H1 (cell line): ENCODE results near the gene SUSD6. TPM values are rescaled to one million over a fixed set of nuclear protein-coding genes. Genes with fewer than 3 reads are reported as not detected.
A peak's percentile ranks its signal among the peaks of the same experiment; 100 is the strongest.

ENCODE experiments used
- CTCF ChIA-PET: fragments of 300-600 bp; sonication (Branson Sonifier 250); formaldehyde crosslinking; loops from one replicate; lab custom pipeline; 2021; ENCODE audit not compliant: partially characterized antibody; lab: Charles Lee
- POLR2A ChIA-PET: fragments of 300-600 bp; sonication (Branson Sonifier 250); formaldehyde crosslinking; loops from one replicate; lab custom pipeline; 2021; ENCODE audit warnings: inconsistent platforms; ENCODE audit not compliant: partially characterized antibody; lab: Charles Lee
- DNase-seq, 2 experiments: peaks; one replicate each; pipeline versions ENCODE4 v3.0.0 to v3.0.0-alpha.2; 2010 to 2022; ENCODE audit warnings: low spot score in 2 of 2, low read depth in 1 of 2, mixed read lengths in 1 of 2
- FAIRE-seq: peaks from 2 replicates; lab custom pipeline; 2011; peaks lifted over from hg19 to GRCh38; lab: Jason Lieb, UNC
- H2AFZ ChIP-seq: 2 replicates; pipeline ENCODE4 v1.8.1; 2012; ENCODE audit warnings: low read length, inconsistent platforms
- H2AK5ac ChIP-seq: 2 replicates; pipeline ENCODE4 v1.6.1; 2013; ENCODE audit warnings: low read depth, low read length
- H2BK120ac ChIP-seq: replicated peaks from 2 replicates; pipeline ENCODE3; 2013; ENCODE audit warnings: low read depth, low read length, inconsistent platforms
- H2BK12ac ChIP-seq: 2 replicates; pipeline ENCODE4 v1.6.1; 2013; ENCODE audit warnings: low read depth, low read length
- H2BK15ac ChIP-seq: 2 replicates; pipeline ENCODE4 v1.6.1; 2013; ENCODE audit warnings: low read length
- H2BK20ac ChIP-seq: 2 replicates; pipeline ENCODE4 v1.6.1; 2013; ENCODE audit warnings: low read length
- H2BK5ac ChIP-seq: 2 replicates; pipeline ENCODE4 v1.6.1; 2013; ENCODE audit warnings: low read depth, low read length
- H3K14ac ChIP-seq: 2 replicates; pipeline ENCODE4 v1.6.1; 2013; ENCODE audit warnings: inconsistent platforms; ENCODE audit not compliant: insufficient read length
- H3K18ac ChIP-seq: 2 replicates; pipeline ENCODE4 v1.6.1; 2013; ENCODE audit warnings: low read length; ENCODE audit errors: extremely low read depth
- H3K23ac ChIP-seq: 2 replicates; pipeline ENCODE4 v1.6.1; 2013; ENCODE audit warnings: inconsistent platforms; ENCODE audit not compliant: insufficient read length
- H3K23me2 ChIP-seq: 2 replicates; pipeline ENCODE4 v1.6.1; 2013; ENCODE audit warnings: low read depth, low read length
- H3K27ac ChIP-seq: 2 replicates; pipeline ENCODE4 v1.6.1; 2011; ENCODE audit warnings: low read depth, low read length, inconsistent platforms
- H3K27me3 ChIP-seq, 4 experiments: replicated peaks in 1 of 4; 1 replicate in 1 of 4; 2 replicates in 3 of 4; pipeline versions ENCODE4 v1.6.1 to v1.8.1; 2011 to 2013; ENCODE audit warnings: low read length in 3 of 4, mild to moderate bottlenecking in 3 of 4, inconsistent platforms in 2 of 4, mixed read lengths in 2 of 4, moderate library complexity in 1 of 4; ENCODE audit not compliant: control insufficient read depth in 3 of 4, insufficient read depth in 3 of 4; ENCODE audit errors: extremely low read depth in 1 of 4
- H3K36me3 ChIP-seq, 4 experiments: 2 replicates each; pipeline versions ENCODE4 v1.6.1 to v1.8.1; 2011 to 2013; ENCODE audit warnings: mild to moderate bottlenecking in 4 of 4, low read length in 3 of 4, moderate library complexity in 2 of 4, control low read depth in 1 of 4, inconsistent platforms in 1 of 4; ENCODE audit not compliant: insufficient read depth in 4 of 4, control insufficient read depth in 2 of 4
- H3K4ac ChIP-seq: replicated peaks from 2 replicates; pipeline ENCODE3; 2013; ENCODE audit warnings: low read length, low read depth, mixed read lengths, inconsistent platforms; ENCODE audit not compliant: insufficient read length
- H3K4me1 ChIP-seq, 4 experiments: replicated peaks in 1 of 4; 1 replicate in 1 of 4; 2 replicates in 3 of 4; pipeline versions ENCODE4 v1.6.1 to v1.8.1; 2011 to 2013; ENCODE audit warnings: low read length in 3 of 4, inconsistent platforms in 2 of 4, mixed read lengths in 1 of 4; ENCODE audit not compliant: insufficient read depth in 4 of 4, control insufficient read depth in 3 of 4
- H3K4me2 ChIP-seq, 2 experiments: 2 replicates each; pipeline versions ENCODE4 v1.6.1 to v1.8.1; 2011 to 2013; ENCODE audit warnings: low read depth in 2 of 2, low read length in 2 of 2, control low read depth in 1 of 2, inconsistent platforms in 1 of 2, mild to moderate bottlenecking in 1 of 2; ENCODE audit not compliant: insufficient read depth in 1 of 2
- H3K4me3 ChIP-seq, 4 experiments: fragments of 200-600, 300-600 bp in 1 of 4; sonication (generic), shearing (Covaris generic), sonication (Bioruptor Twin) in 1 of 4; 2 replicates each; pipeline versions ENCODE4 v1.5.1 to v1.8.1; 2011 to 2016; ENCODE audit warnings: low read length in 4 of 4, low read depth in 3 of 4, control low read depth in 2 of 4, inconsistent platforms in 2 of 4, mild to moderate bottlenecking in 2 of 4, mixed read lengths in 1 of 4, moderate library complexity in 1 of 4; ENCODE audit not compliant: insufficient read depth in 2 of 4; ENCODE audit errors: extremely low read depth in 1 of 4
- H3K56ac ChIP-seq: replicated peaks from 2 replicates; pipeline ENCODE3; 2013; ENCODE audit warnings: low read depth, mild to moderate bottlenecking, mixed read lengths, low read length, inconsistent platforms; ENCODE audit not compliant: insufficient read length
- H3K79me1 ChIP-seq: 2 replicates; pipeline ENCODE4 v1.6.1; 2013; ENCODE audit warnings: low read depth, low read length, control low read depth
- H3K79me2 ChIP-seq, 2 experiments: 2 replicates each; pipeline versions ENCODE4 v1.6.1 to v1.8.1; 2012 to 2013; ENCODE audit warnings: low read length in 2 of 2, mild to moderate bottlenecking in 2 of 2, inconsistent platforms in 1 of 2; ENCODE audit not compliant: insufficient read depth in 2 of 2, control insufficient read depth in 1 of 2
- H3K9ac ChIP-seq, 4 experiments: replicated peaks in 1 of 4; 1 replicate in 1 of 4; 2 replicates in 3 of 4; pipeline versions ENCODE4 v1.6.1 to v1.8.1; 2011 to 2013; ENCODE audit warnings: low read depth in 3 of 4, low read length in 3 of 4, control low read depth in 2 of 4, mild to moderate bottlenecking in 2 of 4, moderate library complexity in 2 of 4, inconsistent platforms in 1 of 4; ENCODE audit errors: extremely low read depth in 1 of 4
- H3K9me3 ChIP-seq, 2 experiments: 2 replicates each; pipeline versions ENCODE4 v1.6.1 to v1.8.1; 2012 to 2013; ENCODE audit warnings: mild to moderate bottlenecking in 2 of 2, moderate library complexity in 2 of 2, control low read depth in 1 of 2, inconsistent platforms in 1 of 2, low read depth in 1 of 2, low read length in 1 of 2, mixed read lengths in 1 of 2; ENCODE audit not compliant: insufficient read depth in 2 of 2
- H4K20me1 ChIP-seq, 2 experiments: replicated peaks in 1 of 2; 2 replicates each; pipeline versions ENCODE3 to v1.8.1; 2011 to 2013; ENCODE audit warnings: inconsistent platforms in 2 of 2, low read length in 2 of 2, mild to moderate bottlenecking in 1 of 2; ENCODE audit not compliant: insufficient read depth in 2 of 2, control insufficient read depth in 1 of 2
- H4K5ac ChIP-seq: 2 replicates; pipeline ENCODE4 v1.6.1; 2013; ENCODE audit warnings: low read length, low read depth, mixed read lengths, inconsistent platforms; ENCODE audit not compliant: insufficient read length
- H4K8ac ChIP-seq: 2 replicates; pipeline ENCODE4 v1.8.0; 2013; ENCODE audit warnings: mild to moderate bottlenecking, moderate library complexity, low read length, inconsistent platforms; ENCODE audit not compliant: insufficient read depth; ENCODE audit errors: extremely low read depth
- H4K91ac ChIP-seq: replicated peaks from 2 replicates; pipeline ENCODE3; 2013; ENCODE audit warnings: low read length, mixed read lengths, inconsistent platforms; ENCODE audit not compliant: insufficient read length
- E2F6 ChIP-seq: IDR thresholded peaks from 2 replicates; pipeline ENCODE4 v1.6.1; 2012; ENCODE audit warnings: inconsistent platforms
- SP1 ChIP-seq: IDR thresholded peaks from 2 replicates; pipeline ENCODE4 v1.6.1; 2011; ENCODE audit warnings: low read depth, low read length
- WGBS, 2 experiments: shearing (Covaris generic) in 1 of 2; methylation state at CpG; one replicate each; pipeline versions ENCODE4 v1.1.6 to v1.1.7; 2013 to 2015; ENCODE audit warnings: low lambda C conversion rate in 2 of 2, mixed read lengths in 2 of 2, inconsistent platforms in 1 of 2, low coverage in 1 of 2, missing lambda C conversion rate in 1 of 2; ENCODE audit not compliant: insufficient replicate concordance in 2 of 2, insufficient coverage in 1 of 2, insufficient read length in 1 of 2; ENCODE audit errors: extremely low coverage in 1 of 2, missing lambda C conversion rate in 1 of 2; 5-methylcytosine and 5-hydroxymethylcytosine counted together
- polyA plus RNA-seq, 7 experiments: library from polyadenylated mRNA; depleted of rRNA in 3 of 7; stranded (reverse) in 5 of 7; unstranded in 2 of 7; fragments of >200 nt in 5 of 7; fragments of 200-250 nt in 2 of 7; gene quantifications; 1 replicate in 5 of 7; 2 replicates in 1 of 7; 4 replicates in 1 of 7; pipeline versions ENCODE4 v1.2.1 to v1.2.3, GENCODE V29; 2011 to 2013; ENCODE audit warnings: missing spikeins in 2 of 7, mixed read lengths in 2 of 7
- total RNA-seq: library from RNA; stranded (reverse); fragmentation: NEBNext Ultra II Directional; extraction: Animal tissue kit (Norgen Biotek cat#: 25700); gene quantifications from 2 replicates; pipeline ENCODE4 v1.2.1, GENCODE V29; 2021

SUSD6 gene
- total and polyA plus RNA-seq, 2 of the 8 experiments (the other 6 are each of a cell fraction or from before 2014, with no cell fraction given) = 3.0 to 3.8 TPM

GRCh38 chr14:69664865-69665526 is 53.6 kb downstream of the SUSD6 start:
- Histone ChIP-seq H3K36me3 (no peaks in the 10 kb centered on the region), H3K4me1 (peaks cover 5 to 9% (median 7%) of the 10 kb centered on the region in 4 experiments; a peak in 5 of 7 replicates), H3K18ac (no peak overlapping the region), H2BK12ac (no peak overlapping the region), H3K27me3 (no peaks in the 10 kb centered on the region), H3K4ac (no peak overlapping the region), H4K91ac (no peak overlapping the region), H3K4me3 (no peak overlapping the region), H2BK15ac (peak overlapping the region; percentile 21; the same call in 1 of the 2 replicates), H3K4me2 (no peak overlapping the region), H3K14ac (no peak overlapping the region), H3K56ac (no peak overlapping the region), H2BK20ac (no peak overlapping the region), H3K9me3 (no peaks in the 10 kb centered on the region), H4K8ac (no peak overlapping the region), H3K79me2 (no peaks in the 10 kb centered on the region), H3K9ac (no peak overlapping the region), H4K5ac (no peak overlapping the region), H3K27ac (no peak overlapping the region), H2BK5ac (no peak overlapping the region), H3K23ac (no peak overlapping the region), H3K79me1 (0 out of 2 replicates have a peak, but pooled peaks cover 2% of the 10 kb centered on the region), H2AFZ (no peak overlapping the region), H2AK5ac (no peak overlapping the region), H4K20me1 (no peaks in the 10 kb centered on the region), H3K23me2 (no peaks in the 10 kb centered on the region), H2BK120ac (no peak overlapping the region)
- no peak for TF ChIP-seq SP1
- TF ChIP-seq E2F6 = no peak
- DNase-seq (no peak), FAIRE-seq (no peak)
- CTCF ChIA-PET = interaction anchor here (0.6 to 2.1 kb wide), 6 partner anchors 9 to 71 kb away, joined by 3 to 7 read pairs (median 4); no protein-coding TSS in a partner anchor
- POLR2A ChIA-PET = interaction anchor here (1.1 to 1.6 kb wide), 3 partner anchors 9 to 102 kb away, joined by 3 to 6 read pairs (median 3); partner anchors contain the start of gene SRSF5
- 94% methylated on average over 7 of the region's 7 CpGs; no CpG with 5 or more reads in 1 of the 2 experiments for WGBS, 2 experiments
